ENCODE results near the gene ALPK3. TPM values are rescaled to one million over a fixed set of nuclear protein-coding genes. Genes with fewer than 3 reads are reported as not detected.

Gene ALPK3
- total RNA-seq, 1 experiment from 2014 or later, result 16.5 TPM

DNA sequence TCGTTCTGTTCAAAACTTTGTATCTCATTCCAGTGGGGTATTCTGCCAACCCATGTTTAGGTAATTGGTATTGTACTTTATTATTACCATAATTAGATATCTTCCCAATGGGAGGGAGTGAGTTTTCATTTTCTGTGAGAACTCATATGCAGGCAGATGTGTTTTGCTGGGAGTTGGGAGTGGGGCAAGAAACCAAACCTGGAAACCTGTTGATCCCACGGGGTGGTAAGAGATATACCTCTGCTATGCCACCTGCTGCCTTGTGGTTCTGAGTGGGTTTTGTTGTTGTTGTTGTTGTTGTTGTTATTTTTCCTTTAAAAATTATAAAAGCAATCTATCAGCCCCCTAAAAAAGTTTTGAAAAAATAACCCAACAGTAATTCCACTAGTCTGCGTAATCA, 36.7 kb upstream of the ALPK3 start:
- Mint-ChIP-seq H3K4me3 (no peak overlapping the region), H3K36me3 (peaks cover 31% of the 10 kb centered on the region), H3K9me3 (no peaks in the 10 kb centered on the region), H3K4me1 (peaks cover 28% of the 10 kb centered on the region), H3K27me3 (ENCODE audit: low read depth) (no peaks in the 10 kb centered on the region), H3K27ac (no peak overlapping the region)
- DNase-seq (ENCODE audit: low spot score), result no peak
- CTCF ChIA-PET, result no interaction called here
- POLR2A ChIA-PET, result no interaction called here
- ATAC-seq, result no peak
- TF ChIP-seq KAT7 (CRISPR knock-in tag; IDR thresholded peaks at IDR 0.05; ENCODE audit: borderline replicate concordance), result no peak
- TF ChIP-seq, protein P1, sequence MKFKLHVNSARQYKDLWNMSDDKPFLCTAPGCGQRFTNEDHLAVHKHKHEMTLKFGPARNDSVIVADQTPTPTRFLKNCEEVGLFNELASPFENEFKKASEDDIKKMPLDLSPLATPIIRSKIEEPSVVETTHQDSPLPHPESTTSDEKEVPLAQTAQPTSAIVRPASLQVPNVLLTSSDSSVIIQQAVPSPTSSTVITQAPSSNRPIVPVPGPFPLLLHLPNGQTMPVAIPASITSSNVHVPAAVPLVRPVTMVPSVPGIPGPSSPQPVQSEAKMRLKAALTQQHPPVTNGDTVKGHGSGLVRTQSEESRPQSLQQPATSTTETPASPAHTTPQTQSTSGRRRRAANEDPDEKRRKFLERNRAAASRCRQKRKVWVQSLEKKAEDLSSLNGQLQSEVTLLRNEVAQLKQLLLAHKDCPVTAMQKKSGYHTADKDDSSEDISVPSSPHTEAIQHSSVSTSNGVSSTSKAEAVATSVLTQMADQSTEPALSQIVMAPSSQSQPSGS (CRISPR knock-in tag; IDR thresholded peaks at IDR 0.05; ENCODE audit: borderline replicate concordance, low read depth), result no peak
- TF ChIP-seq HMGA2 (CRISPR knock-in tag; IDR thresholded peaks at IDR 0.05), result no peak
- TF ChIP-seq IRF2 (CRISPR knock-in tag; IDR thresholded peaks at IDR 0.05; ENCODE audit: borderline replicate concordance, low read depth), result no peak
- TF ChIP-seq SOX15 (CRISPR knock-in tag; IDR thresholded peaks at IDR 0.05), result no peak
- TF ChIP-seq OVOL2 (CRISPR knock-in tag; IDR thresholded peaks at IDR 0.05; ENCODE audit: borderline replicate concordance), result no peak
- no peak for TF ChIP-seq FOXK1 (CRISPR knock-in tag; IDR thresholded peaks at IDR 0.05)
- no peak for TF ChIP-seq SMAD4 (CRISPR knock-in tag; IDR thresholded peaks at IDR 0.05)
- TF ChIP-seq, protein P2, sequence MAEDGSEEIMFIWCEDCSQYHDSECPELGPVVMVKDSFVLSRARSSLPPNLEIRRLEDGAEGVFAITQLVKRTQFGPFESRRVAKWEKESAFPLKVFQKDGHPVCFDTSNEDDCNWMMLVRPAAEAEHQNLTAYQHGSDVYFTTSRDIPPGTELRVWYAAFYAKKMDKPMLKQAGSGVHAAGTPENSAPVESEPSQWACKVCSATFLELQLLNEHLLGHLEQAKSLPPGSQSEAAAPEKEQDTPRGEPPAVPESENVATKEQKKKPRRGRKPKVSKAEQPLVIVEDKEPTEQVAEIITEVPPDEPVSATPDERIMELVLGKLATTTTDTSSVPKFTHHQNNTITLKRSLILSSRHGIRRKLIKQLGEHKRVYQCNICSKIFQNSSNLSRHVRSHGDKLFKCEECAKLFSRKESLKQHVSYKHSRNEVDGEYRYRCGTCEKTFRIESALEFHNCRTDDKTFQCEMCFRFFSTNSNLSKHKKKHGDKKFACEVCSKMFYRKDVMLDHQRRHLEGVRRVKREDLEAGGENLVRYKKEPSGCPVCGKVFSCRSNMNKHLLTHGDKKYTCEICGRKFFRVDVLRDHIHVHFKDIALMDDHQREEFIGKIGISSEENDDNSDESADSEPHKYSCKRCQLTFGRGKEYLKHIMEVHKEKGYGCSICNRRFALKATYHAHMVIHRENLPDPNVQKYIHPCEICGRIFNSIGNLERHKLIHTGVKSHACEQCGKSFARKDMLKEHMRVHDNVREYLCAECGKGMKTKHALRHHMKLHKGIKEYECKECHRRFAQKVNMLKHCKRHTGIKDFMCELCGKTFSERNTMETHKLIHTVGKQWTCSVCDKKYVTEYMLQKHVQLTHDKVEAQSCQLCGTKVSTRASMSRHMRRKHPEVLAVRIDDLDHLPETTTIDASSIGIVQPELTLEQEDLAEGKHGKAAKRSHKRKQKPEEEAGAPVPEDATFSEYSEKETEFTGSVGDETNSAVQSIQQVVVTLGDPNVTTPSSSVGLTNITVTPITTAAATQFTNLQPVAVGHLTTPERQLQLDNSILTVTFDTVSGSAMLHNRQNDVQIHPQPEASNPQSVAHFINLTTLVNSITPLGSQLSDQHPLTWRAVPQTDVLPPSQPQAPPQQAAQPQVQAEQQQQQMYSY (CRISPR knock-in tag; IDR thresholded peaks at IDR 0.05), result no peak
- TF ChIP-seq NFE2L1 (CRISPR knock-in tag; IDR thresholded peaks at IDR 0.05), result no peak
- no peak for TF ChIP-seq CBFB (CRISPR knock-in tag; IDR thresholded peaks at IDR 0.05; ENCODE audit: low read depth)
- no peak for TF ChIP-seq ZNF317 (CRISPR knock-in tag; IDR thresholded peaks at IDR 0.05; ENCODE audit: borderline replicate concordance, low read depth)
- TF ChIP-seq, protein P3, sequence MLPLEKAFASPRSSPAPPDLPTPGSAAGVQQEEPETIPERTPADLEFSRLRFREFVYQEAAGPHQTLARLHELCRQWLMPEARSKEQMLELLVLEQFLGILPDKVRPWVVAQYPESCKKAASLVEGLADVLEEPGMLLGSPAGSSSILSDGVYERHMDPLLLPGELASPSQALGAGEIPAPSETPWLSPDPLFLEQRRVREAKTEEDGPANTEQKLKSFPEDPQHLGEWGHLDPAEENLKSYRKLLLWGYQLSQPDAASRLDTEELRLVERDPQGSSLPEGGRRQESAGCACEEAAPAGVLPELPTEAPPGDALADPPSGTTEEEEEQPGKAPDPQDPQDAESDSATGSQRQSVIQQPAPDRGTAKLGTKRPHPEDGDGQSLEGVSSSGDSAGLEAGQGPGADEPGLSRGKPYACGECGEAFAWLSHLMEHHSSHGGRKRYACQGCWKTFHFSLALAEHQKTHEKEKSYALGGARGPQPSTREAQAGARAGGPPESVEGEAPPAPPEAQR (CRISPR knock-in tag; IDR thresholded peaks at IDR 0.05), result no peak
- TF ChIP-seq NR2C2 (CRISPR knock-in tag; IDR thresholded peaks at IDR 0.05), result no peak
- TF ChIP-seq, protein P4, sequence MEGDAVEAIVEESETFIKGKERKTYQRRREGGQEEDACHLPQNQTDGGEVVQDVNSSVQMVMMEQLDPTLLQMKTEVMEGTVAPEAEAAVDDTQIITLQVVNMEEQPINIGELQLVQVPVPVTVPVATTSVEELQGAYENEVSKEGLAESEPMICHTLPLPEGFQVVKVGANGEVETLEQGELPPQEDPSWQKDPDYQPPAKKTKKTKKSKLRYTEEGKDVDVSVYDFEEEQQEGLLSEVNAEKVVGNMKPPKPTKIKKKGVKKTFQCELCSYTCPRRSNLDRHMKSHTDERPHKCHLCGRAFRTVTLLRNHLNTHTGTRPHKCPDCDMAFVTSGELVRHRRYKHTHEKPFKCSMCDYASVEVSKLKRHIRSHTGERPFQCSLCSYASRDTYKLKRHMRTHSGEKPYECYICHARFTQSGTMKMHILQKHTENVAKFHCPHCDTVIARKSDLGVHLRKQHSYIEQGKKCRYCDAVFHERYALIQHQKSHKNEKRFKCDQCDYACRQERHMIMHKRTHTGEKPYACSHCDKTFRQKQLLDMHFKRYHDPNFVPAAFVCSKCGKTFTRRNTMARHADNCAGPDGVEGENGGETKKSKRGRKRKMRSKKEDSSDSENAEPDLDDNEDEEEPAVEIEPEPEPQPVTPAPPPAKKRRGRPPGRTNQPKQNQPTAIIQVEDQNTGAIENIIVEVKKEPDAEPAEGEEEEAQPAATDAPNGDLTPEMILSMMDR (IDR thresholded peaks at IDR 0.05), result no peak

DNA sequence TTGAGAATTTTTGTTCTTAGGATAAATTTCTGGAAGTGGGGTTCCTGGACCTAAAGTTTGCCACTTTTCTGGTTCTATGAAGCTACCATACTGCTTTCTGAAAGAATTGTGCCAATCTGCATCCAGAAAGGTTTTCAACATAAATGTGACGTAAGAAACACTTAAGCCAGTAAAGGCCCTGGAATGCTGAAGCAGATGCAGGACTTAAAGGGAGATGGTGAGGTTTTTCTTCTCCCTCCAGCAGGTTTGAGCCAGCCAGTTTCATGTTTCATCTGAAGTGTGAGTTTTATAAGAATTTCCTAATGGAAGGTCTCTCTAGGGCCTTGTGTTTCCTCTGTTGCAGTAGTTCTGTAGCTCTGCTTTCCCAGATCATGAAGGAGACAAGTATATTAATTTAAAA, 35.7 kb upstream of the ALPK3 start:
- Mint-ChIP-seq H3K27ac (peak overlapping the region; percentile 42; the same call in 1 of the 2 replicates), H3K4me3 (no peak overlapping the region), H3K4me1 (peaks cover 28% of the 10 kb centered on the region), H3K36me3 (peaks cover 31% of the 10 kb centered on the region), H3K9me3 (no peaks in the 10 kb centered on the region), H3K27me3 (ENCODE audit: low read depth) (no peaks in the 10 kb centered on the region)
- POLR2A ChIA-PET, result no interaction called here
- no peak for DNase-seq (ENCODE audit: low spot score)
- CTCF ChIA-PET, result no interaction called here
- TF ChIP-seq, protein P5, sequence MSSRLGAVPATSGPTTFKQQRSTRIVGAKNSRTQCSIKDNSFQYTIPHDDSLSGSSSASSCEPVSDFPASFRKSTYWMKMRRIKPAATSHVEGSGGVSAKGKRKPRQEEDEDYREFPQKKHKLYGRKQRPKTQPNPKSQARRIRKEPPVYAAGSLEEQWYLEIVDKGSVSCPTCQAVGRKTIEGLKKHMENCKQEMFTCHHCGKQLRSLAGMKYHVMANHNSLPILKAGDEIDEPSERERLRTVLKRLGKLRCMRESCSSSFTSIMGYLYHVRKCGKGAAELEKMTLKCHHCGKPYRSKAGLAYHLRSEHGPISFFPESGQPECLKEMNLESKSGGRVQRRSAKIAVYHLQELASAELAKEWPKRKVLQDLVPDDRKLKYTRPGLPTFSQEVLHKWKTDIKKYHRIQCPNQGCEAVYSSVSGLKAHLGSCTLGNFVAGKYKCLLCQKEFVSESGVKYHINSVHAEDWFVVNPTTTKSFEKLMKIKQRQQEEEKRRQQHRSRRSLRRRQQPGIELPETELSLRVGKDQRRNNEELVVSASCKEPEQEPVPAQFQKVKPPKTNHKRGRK (CRISPR knock-in tag; IDR thresholded peaks at IDR 0.05; ENCODE audit: borderline replicate concordance), result no peak
- TF ChIP-seq CBFB (CRISPR knock-in tag; IDR thresholded peaks at IDR 0.05; ENCODE audit: low read depth) (no peak), ZNF138 (CRISPR knock-in tag; conservative IDR thresholded peaks at IDR 0.05) (no peak), NFE2L1 (CRISPR knock-in tag; IDR thresholded peaks at IDR 0.05) (no peak)
- no peak for ATAC-seq
